Activated naive CD4-positive, alpha-beta T cell treated with anti-CD3 and anti-CD28 coated beads for 36 hours (primary cell): ENCODE measurements around the gene EGFL7. TPM values are rescaled to one million over a fixed set of nuclear protein-coding genes. Genes with fewer than 3 reads are reported as not detected.

Experiments
- microRNA-seq: library from miRNA; unstranded; fragments of <30 nt; microRNA quantifications from one replicate; pipeline ENCODE4 v1.2.0, GENCODE V29; 2022; ENCODE audit warnings: borderline microRNAs expressed, borderline replicate concordance
- total RNA-seq, 2 experiments: library from RNA; stranded (reverse); gene quantifications; one replicate each; pipeline ENCODE4 v1.2.3, GENCODE V29; 2021

EGFL7 gene
- total RNA-seq, 2 experiments from 2014 or later, result 0.25 to 0.52 TPM

Small RNA genes within 50 kb of the gene (microRNA-seq; reads per million reads assigned to microRNA genes)
- 333 reads per million, percentile 74 among the genes with 10 or more reads in this experiment for gene MIR126

Other genes with a start within 250 kb of the EGFL7 start
- 10 to 100 TPM; 13.9 to 14.8 TPM for gene INPP5E, start 223.1 kb upstream of the EGFL7 start, total RNA-seq
- gene SEC16A, start 179.9 kb upstream of the EGFL7 start, total RNA-seq, result 10 to 100 TPM; 44.1 to 47.3 TPM
- gene NOTCH1, start 116.9 kb upstream of the EGFL7 start, total RNA-seq, result 10 to 100 TPM; 71.4 to 80.2 TPM
- gene AGPAT2, start 24.5 kb downstream of the EGFL7 start, total RNA-seq, result 1 to 10 TPM; 8.7 to 9.4 TPM
- under 1 TPM in 1 of 2 experiments, not detected in 1; 0.10 TPM for gene DIPK1B, start 49.7 kb downstream of the EGFL7 start, total RNA-seq
- gene LCN10, start 80.0 kb downstream of the EGFL7 start, total RNA-seq, result 1 to 10 TPM in 1 of 2 experiments, under 1 TPM in 1; 0.83 to 1.0 TPM
- not detected for gene LCN6, start 85.6 kb downstream of the EGFL7 start, total RNA-seq
- gene LCN8, start 95.3 kb downstream of the EGFL7 start, total RNA-seq, result not detected
- not detected for gene LCN15, start 101.6 kb downstream of the EGFL7 start, total RNA-seq
- gene TMEM141, start 128.4 kb downstream of the EGFL7 start, total RNA-seq, result 10 to 100 TPM; 38.1 to 39.6 TPM
- under 1 TPM; 0.38 to 0.47 TPM for gene CCDC183, start 133.4 kb downstream of the EGFL7 start, total RNA-seq
- gene RABL6, start 145.0 kb downstream of the EGFL7 start, total RNA-seq, result 10 to 100 TPM; 74.9 to 82.7 TPM
- gene AJM1, start 179.6 kb downstream of the EGFL7 start, total RNA-seq, result 1 to 10 TPM; 1.7 to 2.0 TPM
- 100 to 1,000 TPM; 110 to 116 TPM for gene PHPT1, start 186.5 kb downstream of the EGFL7 start, total RNA-seq
- gene MAMDC4, start 189.4 kb downstream of the EGFL7 start, total RNA-seq, result 10 to 100 TPM; 15.9 to 16.1 TPM
- gene EDF1, start 203.4 kb downstream of the EGFL7 start, total RNA-seq, result 100 to 1,000 TPM; 259 to 288 TPM
- gene TRAF2, start 223.6 kb downstream of the EGFL7 start, total RNA-seq, result 10 to 100 TPM; 39.7 to 41.8 TPM